ENCODE data around the gene USP48.

USP48 gene

DNA sequence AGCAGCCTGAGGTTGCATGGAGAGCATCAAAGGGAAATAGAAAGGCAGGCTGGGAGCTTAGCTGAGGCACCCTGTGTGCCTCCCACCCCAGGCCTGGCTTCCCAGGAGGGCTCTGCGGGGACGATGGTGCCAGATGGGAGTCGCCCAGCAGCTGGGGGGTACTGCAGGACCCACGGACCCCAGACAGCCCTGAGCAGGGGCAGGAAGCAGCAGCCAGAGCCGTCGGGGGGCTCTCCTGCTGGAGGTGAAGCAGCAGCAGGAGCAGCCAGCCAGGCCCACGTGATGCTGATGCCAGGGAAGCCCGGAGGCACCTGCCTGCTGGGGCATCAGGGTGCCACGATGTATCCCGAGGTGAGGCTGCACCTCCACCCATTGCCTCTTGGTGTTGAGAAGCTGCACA, 134.2 kb downstream of the USP48 start:
- TF ChIP-seq, protein P1, sequence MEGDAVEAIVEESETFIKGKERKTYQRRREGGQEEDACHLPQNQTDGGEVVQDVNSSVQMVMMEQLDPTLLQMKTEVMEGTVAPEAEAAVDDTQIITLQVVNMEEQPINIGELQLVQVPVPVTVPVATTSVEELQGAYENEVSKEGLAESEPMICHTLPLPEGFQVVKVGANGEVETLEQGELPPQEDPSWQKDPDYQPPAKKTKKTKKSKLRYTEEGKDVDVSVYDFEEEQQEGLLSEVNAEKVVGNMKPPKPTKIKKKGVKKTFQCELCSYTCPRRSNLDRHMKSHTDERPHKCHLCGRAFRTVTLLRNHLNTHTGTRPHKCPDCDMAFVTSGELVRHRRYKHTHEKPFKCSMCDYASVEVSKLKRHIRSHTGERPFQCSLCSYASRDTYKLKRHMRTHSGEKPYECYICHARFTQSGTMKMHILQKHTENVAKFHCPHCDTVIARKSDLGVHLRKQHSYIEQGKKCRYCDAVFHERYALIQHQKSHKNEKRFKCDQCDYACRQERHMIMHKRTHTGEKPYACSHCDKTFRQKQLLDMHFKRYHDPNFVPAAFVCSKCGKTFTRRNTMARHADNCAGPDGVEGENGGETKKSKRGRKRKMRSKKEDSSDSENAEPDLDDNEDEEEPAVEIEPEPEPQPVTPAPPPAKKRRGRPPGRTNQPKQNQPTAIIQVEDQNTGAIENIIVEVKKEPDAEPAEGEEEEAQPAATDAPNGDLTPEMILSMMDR (IDR thresholded peaks at IDR 0.05; ENCODE audit: borderline replicate concordance, control extremely low read depth, extremely low read depth, insufficient read depth, missing control alignments): no peak
- DNase-seq (ENCODE audit: low spot score): no peak
- in situ Hi-C loops (cut with MboI; ENCODE audit: low sequenced_read_pairs, unreplicated experiment): no loop called here

DNA sequence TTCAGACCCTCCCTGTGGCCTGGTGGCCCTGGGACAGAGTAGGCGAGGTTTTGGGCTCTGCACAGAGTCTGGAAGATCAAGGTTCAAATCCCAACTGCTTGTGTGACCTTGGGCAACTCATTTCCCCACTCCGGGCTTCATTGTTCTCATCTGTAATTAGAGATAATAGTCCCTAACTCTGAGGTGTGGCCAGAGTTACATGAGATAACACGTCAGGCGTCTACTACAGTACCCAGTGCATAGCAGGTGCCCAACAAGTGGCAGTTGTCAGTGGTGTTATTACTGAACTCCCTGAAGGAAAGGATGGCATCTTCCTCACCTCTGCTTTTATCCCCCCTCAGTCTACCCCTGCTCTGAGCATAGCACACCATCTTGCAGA, 134.6 kb downstream of the USP48 start:
- TF ChIP-seq, protein P1 (IDR thresholded peaks at IDR 0.05; ENCODE audit: borderline replicate concordance, control extremely low read depth, extremely low read depth, insufficient read depth, missing control alignments): no peak
- in situ Hi-C loops (cut with MboI; ENCODE audit: low sequenced_read_pairs, unreplicated experiment): no loop called here
- no peak for DNase-seq (ENCODE audit: low spot score)

DNA sequence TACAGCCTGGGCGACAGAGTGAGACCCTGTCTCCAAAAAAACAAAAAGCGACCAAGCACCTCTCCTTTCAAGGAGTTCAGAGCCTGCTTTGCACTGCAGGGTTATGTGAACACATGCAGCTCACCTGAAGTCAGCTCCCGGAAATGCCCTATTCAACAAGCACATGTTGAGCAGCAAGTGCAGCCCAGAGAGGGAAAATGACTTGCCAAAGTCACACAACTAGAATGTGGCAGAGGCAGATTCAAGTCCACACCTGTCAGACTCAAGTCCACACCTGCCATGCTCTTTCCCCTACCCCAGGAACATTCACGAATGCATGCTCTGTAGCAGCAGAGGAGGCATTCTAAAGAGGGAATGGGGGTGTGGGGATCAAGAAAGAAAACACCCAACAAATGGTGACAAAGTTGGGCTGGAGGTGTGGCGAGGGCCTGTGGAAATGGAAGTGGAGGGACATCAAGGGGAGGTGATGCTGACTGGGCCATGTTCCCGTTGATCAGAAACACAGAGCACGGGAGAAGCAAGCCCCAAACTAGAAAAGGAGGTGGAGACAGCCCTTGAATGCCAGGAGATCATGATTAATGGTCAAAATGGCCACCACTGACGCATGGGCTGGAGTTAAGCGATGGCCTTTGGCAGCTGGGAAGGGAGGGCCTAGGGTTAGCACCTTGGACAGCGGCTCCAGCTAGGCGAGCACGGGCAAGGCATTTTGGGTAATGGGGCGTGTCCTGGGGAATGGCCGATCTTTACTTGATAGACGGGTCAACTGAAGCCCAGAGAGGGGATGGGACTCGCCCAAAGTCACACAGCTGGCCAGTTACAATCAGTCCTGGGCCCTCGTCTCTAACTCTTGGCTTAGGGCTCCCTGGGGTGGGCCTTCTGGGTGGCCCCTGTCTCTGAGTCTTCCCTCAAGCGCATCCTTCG, 135.3 kb downstream of the USP48 start:
- TF ChIP-seq, protein P1 (IDR thresholded peaks at IDR 0.05; ENCODE audit: borderline replicate concordance, control extremely low read depth, extremely low read depth, insufficient read depth, missing control alignments): no peak
- in situ Hi-C loops (cut with MboI; ENCODE audit: low sequenced_read_pairs, unreplicated experiment): no loop called here
- peak; percentile 73 for DNase-seq (ENCODE audit: low spot score)

DNA sequence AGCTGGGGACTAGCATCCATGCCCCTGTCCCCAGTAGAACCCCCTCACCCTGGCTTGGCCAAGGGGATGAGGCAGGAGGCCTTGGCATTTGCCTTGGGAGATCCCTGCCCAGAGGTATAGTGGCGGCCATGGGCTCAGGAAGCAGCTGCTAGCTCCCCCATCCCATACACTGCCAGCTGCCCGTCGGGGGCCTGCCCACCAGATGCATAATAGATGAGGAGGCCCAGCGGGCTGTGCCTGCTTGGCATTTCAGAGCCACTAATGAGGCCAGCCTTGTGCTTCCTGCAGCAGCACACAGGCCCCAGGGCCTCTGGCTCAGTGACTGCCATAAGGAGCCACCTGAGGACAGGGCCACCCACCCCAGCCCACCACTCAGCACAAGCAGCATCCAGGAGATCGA, 137.4 kb downstream of the USP48 start:
- TF ChIP-seq, protein P1 (IDR thresholded peaks at IDR 0.05; ENCODE audit: borderline replicate concordance, control extremely low read depth, extremely low read depth, insufficient read depth, missing control alignments): no peak
- in situ Hi-C loops (cut with MboI; ENCODE audit: low sequenced_read_pairs, unreplicated experiment): no loop called here
- DNase-seq (ENCODE audit: low spot score): no peak

DNA sequence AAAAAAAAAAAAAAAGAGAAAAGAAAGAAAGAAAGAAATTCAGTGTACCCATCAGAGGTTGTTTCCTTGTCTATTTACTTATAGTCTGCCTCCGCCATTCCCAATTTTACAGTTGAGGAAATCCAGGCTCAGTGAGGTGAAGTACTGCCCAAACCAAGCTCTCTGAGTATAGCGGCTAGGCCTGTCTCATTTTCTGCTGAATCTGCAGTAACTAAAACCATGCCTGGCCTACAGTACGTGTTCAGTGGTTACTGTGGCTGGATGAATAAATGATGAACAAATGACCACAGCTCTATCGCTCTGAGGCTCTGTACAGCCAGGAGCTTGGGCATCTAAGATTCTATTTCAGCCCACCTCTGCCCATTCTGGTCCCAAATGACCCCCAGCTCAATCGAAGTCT, 138.0 kb downstream of the USP48 start:
- TF ChIP-seq, protein P1 (IDR thresholded peaks at IDR 0.05; ENCODE audit: borderline replicate concordance, control extremely low read depth, extremely low read depth, insufficient read depth, missing control alignments): no peak
- DNase-seq (ENCODE audit: low spot score): no peak
- in situ Hi-C loops (cut with MboI; ENCODE audit: low sequenced_read_pairs, unreplicated experiment): no loop called here

DNA sequence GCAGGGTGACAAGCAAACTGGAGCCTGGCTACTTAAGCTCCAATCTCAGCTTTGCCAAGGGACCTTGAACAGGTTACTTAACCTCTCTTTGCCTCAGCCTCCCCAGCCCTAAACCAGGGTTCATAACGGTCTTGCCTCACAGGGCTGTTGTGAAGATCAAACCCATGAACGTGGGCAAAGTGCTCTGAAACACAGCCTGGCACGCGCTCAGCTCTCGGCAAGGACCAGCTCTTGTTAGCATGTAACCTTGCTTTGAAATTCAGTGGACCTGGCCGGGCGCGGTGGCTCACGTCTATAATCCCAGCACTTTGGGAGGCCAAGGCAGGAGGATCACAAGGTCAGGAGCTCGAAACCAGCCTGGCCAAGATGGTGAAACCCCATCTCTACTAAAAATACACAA, 138.6 kb downstream of the USP48 start:
- TF ChIP-seq, protein P1 (IDR thresholded peaks at IDR 0.05; ENCODE audit: borderline replicate concordance, control extremely low read depth, extremely low read depth, insufficient read depth, missing control alignments): no peak
- in situ Hi-C loops (cut with MboI; ENCODE audit: low sequenced_read_pairs, unreplicated experiment): no loop called here

More for the DNA sequence above, 138.6 kb downstream of the USP48 start:
- no peak for DNase-seq (ENCODE audit: low spot score)
